Measurements from ENCODE around the gene RASD1. TPM values are rescaled to one million over a fixed set of nuclear protein-coding genes. Genes with fewer than 3 reads are reported as not detected.
A peak's percentile ranks its signal among the peaks of the same experiment; 100 is the strongest.

RASD1 gene
- polyA plus RNA-seq, 1 experiment: 0.55 TPM

GRCh38 chr17:17498606-17499301 lies 2.6 kb upstream of the RASD1 start:
- Histone ChIP-seq H3K4me3 (ENCODE audit: low read depth, low read length) (no peak overlapping the region), H3K27me3 (ENCODE audit: control insufficient read depth, insufficient read depth, low read length) (peaks cover 2% of the 10 kb centered on the region), H3K9me3 (ENCODE audit: control insufficient read depth, insufficient read depth, low read length) (peaks cover 7% of the 10 kb centered on the region), H3K27ac (ENCODE audit: low read depth, low read length) (no peak overlapping the region)
- ChIA-PET CTCF (interaction anchor here (2.2 kb wide), 1 partner anchor 143 kb away, joined by 11 read pairs; no protein-coding TSS in a partner anchor), POLR2A (no interaction called here)
- TF ChIP-seq CTCF (IDR thresholded peaks at IDR 0.05; ENCODE audit: low read depth, low read length): no peak
- no peak for DNase-seq (ENCODE audit: low read depth, low spot score)

- Histone ChIP-seq H3K27me3 (ENCODE audit: control insufficient read depth, insufficient read depth, low read length) (peaks cover 2% of the 10 kb centered on the region), H3K9me3 (ENCODE audit: control insufficient read depth, insufficient read depth, low read length) (peaks cover 7% of the 10 kb centered on the region), H3K27ac (ENCODE audit: low read depth, low read length) (no peak overlapping the region), H3K4me3 (ENCODE audit: low read depth, low read length) (no peak overlapping the region)
- ChIA-PET POLR2A (no interaction called here), CTCF (interaction anchor here (0.6 to 2.7 kb wide), 15 partner anchors 7 to 148 kb away, joined by 3 to 49 read pairs (median 7); partner anchors contain the start of gene PEMT)
- DNase-seq (ENCODE audit: low read depth, low spot score): no peak
- TF ChIP-seq CTCF (IDR thresholded peaks at IDR 0.05; ENCODE audit: low read depth, low read length): no peak
Measured at GRCh38 chr17:17497845-17498520, 1.8 kb upstream of the RASD1 start.

- POLR2A ChIA-PET: interaction anchor here (0.6 to 2.7 kb wide), 18 partner anchors 10 to 243 kb away, joined by 3 to 39 read pairs (median 6); no protein-coding TSS in a partner anchor
- peaks cover 7% of the 10 kb centered on the region for H3K9me3 ChIP-seq (ENCODE audit: control insufficient read depth, insufficient read depth, low read length)
- no peak for DNase-seq (ENCODE audit: low read depth, low spot score)
Measured at GRCh38 chr17:17497065-17497844, 1.1 kb upstream of the RASD1 start.

GRCh38 chr17:17495536-17496188 lies 533 bp downstream of the RASD1 start:
- POLR2A ChIA-PET: interaction anchor here (0.6 to 2.7 kb wide), 18 partner anchors 16 to 598 kb away, joined by 3 to 39 read pairs (median 4); partner anchors contain the start of gene PEMT
- no peak for DNase-seq (ENCODE audit: low read depth, low spot score)
- H3K4me3 ChIP-seq (ENCODE audit: low read depth, low read length): peak overlapping the region; percentile 66
- CTCF ChIA-PET: interaction anchor here (0.6 to 2.7 kb wide), 14 partner anchors 11 to 537 kb away, joined by 3 to 49 read pairs (median 8); no protein-coding TSS in a partner anchor
- no peaks in the 10 kb centered on the region for H3K27me3 ChIP-seq (ENCODE audit: control insufficient read depth, insufficient read depth, low read length)
- TF ChIP-seq CTCF (IDR thresholded peaks at IDR 0.05; ENCODE audit: low read depth, low read length): no peak
- no peak overlapping the region for H3K27ac ChIP-seq (ENCODE audit: low read depth, low read length)
- H3K9me3 ChIP-seq (ENCODE audit: control insufficient read depth, insufficient read depth, low read length): peaks cover 7% of the 10 kb centered on the region

More at GRCh38 chr17:17497065-17497844, 1.1 kb upstream of the RASD1 start:
- H3K27ac ChIP-seq (ENCODE audit: low read depth, low read length): no peak overlapping the region
- peak overlapping the region; percentile 29; the same call in 1 of the 2 replicates for H3K4me3 ChIP-seq (ENCODE audit: low read depth, low read length)
- CTCF ChIA-PET: interaction anchor here (0.6 to 2.7 kb wide), 46 partner anchors 8 to 536 kb away, joined by 3 to 49 read pairs (median 4); partner anchors contain the start of gene PEMT
- peaks cover 2% of the 10 kb centered on the region for H3K27me3 ChIP-seq (ENCODE audit: control insufficient read depth, insufficient read depth, low read length)
- no peak for TF ChIP-seq CTCF (IDR thresholded peaks at IDR 0.05; ENCODE audit: low read depth, low read length)
